Measurements from ENCODE around the gene TNK2. TPM values are rescaled to one million over a fixed set of nuclear protein-coding genes. Genes with fewer than 3 reads are reported as not detected.

Gene TNK2
- total RNA-seq, 6 experiments from 2014 or later: 12.6 to 52.5 (median 25.3) TPM

DNA sequence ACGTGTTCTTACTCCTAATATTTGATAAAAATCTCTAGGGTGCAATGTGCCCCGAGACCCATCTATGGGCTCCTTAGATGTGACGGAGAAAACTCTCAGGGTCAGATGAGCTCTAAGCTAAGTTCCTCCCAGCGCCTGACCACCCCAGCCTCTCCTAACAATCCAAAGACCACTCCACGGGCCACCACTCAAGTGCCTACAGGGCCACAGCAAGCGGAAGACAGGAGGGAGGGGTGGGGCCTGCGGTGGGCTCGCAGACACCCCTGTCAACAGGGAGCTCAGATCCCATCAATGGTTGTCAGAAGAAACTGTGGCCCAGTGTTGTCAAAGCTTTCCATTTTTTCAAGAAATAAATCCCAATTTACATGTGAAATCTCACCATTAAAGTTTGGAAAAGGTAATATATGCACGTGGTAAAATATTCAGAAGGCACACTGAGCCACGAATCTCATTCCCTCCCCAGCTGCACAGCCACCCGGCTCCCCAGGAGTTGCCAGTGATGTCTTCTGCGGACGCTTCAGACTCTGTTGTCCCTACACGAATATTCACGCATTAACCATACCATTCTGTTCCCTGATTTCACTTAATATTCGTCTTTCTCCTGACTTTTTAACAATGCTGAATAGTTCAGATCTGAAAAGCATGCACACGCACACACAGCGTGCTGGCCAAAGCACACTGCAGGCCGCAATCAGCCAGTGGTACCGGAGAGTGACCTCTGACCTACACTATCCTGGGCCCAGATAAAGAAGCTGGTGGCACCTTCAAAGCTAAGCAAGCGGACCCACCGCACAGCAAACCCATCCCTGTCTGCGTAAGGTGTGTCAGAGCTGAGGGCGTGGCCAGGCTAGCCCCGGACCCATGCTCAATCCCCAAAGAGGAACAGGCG is 19.1 kb downstream of the TNK2 start:
- peak in 1 of 3 donors; percentile 78 for DNase-seq
- H3K9me3 ChIP-seq: no peaks in the 10 kb centered on the region
- WGBS (ENCODE audit: insufficient coverage, low coverage, low lambda C conversion rate, missing lambda C conversion rate): 47% methylated on average over 12 of the region's 26 CpGs
- ATAC-seq: peak; percentile 32 to 66 (median 51)
- peak overlapping the region in 1 of 3 donors; percentile 9 for H3K4me3 ChIP-seq
- intact Hi-C loops (cut with DNase I): no loop called here
- peak overlapping the region in 1 of 3 donors; percentile 69 for H3K27ac ChIP-seq
- H3K4me1 ChIP-seq: peaks cover 0 to 37% (median 13%) of the 10 kb centered on the region in 4 donors
- H3K27me3 ChIP-seq: no peaks in the 10 kb centered on the region
- TF ChIP-seq, protein P1, sequence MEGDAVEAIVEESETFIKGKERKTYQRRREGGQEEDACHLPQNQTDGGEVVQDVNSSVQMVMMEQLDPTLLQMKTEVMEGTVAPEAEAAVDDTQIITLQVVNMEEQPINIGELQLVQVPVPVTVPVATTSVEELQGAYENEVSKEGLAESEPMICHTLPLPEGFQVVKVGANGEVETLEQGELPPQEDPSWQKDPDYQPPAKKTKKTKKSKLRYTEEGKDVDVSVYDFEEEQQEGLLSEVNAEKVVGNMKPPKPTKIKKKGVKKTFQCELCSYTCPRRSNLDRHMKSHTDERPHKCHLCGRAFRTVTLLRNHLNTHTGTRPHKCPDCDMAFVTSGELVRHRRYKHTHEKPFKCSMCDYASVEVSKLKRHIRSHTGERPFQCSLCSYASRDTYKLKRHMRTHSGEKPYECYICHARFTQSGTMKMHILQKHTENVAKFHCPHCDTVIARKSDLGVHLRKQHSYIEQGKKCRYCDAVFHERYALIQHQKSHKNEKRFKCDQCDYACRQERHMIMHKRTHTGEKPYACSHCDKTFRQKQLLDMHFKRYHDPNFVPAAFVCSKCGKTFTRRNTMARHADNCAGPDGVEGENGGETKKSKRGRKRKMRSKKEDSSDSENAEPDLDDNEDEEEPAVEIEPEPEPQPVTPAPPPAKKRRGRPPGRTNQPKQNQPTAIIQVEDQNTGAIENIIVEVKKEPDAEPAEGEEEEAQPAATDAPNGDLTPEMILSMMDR (IDR thresholded peaks at IDR 0.05): no peak
- no peak for TF ChIP-seq POLR2A (IDR thresholded peaks at IDR 0.05)
- H3K36me3 ChIP-seq: peaks cover 0 to 8% (median 0%) of the 10 kb centered on the region in 4 donors

DNA sequence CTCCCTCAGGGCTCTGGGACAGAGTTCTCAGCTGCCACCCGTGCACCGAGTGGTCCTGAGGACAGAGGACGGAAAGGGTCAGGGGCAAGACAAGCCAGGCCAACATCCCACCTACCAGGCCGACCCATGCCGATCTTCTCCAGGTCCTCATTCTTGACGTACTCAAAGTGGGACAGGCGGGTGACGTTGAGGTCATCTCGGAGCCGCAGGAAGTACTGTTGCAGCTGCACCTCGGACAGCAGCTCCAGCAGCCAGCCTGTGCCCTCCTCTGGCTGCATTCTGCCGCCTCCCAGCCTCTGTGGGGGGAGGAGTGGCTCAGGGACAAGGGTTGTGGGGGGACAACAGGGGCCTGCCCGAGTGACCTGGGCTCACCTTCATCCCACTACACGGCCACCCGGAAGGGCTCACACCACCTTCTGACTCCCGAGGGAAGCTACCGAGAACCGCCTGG is 20.0 kb downstream of the TNK2 start:
- Histone ChIP-seq H3K4me3 (no peak overlapping the region), H3K27ac (no peak overlapping the region), H3K27me3 (no peaks in the 10 kb centered on the region), H3K9me3 (no peaks in the 10 kb centered on the region), H3K36me3 (peaks cover 0 to 16% (median 2%) of the 10 kb centered on the region in 4 donors), H3K4me1 (peaks cover 0 to 34% (median 13%) of the 10 kb centered on the region in 4 donors)
- DNase-seq (no peak), ATAC-seq (no peak)
- intact Hi-C loops (cut with DNase I): no loop called here
- WGBS (ENCODE audit: insufficient coverage, low coverage, low lambda C conversion rate, missing lambda C conversion rate): 94% methylated on average over 11 of the region's 18 CpGs
- TF ChIP-seq, protein P1 (IDR thresholded peaks at IDR 0.05): no peak

- H3K4me1 ChIP-seq: peaks cover 0 to 27% (median 10%) of the 10 kb centered on the region in 4 donors
- ATAC-seq: no peak
- no peak for DNase-seq
- H3K4me3 ChIP-seq: no peak overlapping the region
- H3K36me3 ChIP-seq: peaks cover 0 to 18% (median 2%) of the 10 kb centered on the region in 4 donors
- H3K9me3 ChIP-seq: no peaks in the 10 kb centered on the region
- H3K27me3 ChIP-seq: no peaks in the 10 kb centered on the region
- no peak overlapping the region for H3K27ac ChIP-seq
- intact Hi-C loops (cut with DNase I): no loop called here
- no peak for TF ChIP-seq POLR2A (IDR thresholded peaks at IDR 0.05)
- TF ChIP-seq, protein P1 (IDR thresholded peaks at IDR 0.05): no peak
- WGBS (ENCODE audit: insufficient coverage, low coverage, low lambda C conversion rate, missing lambda C conversion rate): 93% methylated on average over 35 of the region's 36 CpGs
Observed at GRCh38 chr3:195887670-195888069, 20.7 kb downstream of the TNK2 start.

- Histone ChIP-seq H3K4me3 (no peak overlapping the region), H3K27ac (no peak overlapping the region), H3K36me3 (peaks cover 0 to 24% (median 2%) of the 10 kb centered on the region in 4 donors), H3K9me3 (no peaks in the 10 kb centered on the region), H3K27me3 (no peaks in the 10 kb centered on the region), H3K4me1 (peaks cover 0 to 24% (median 5%) of the 10 kb centered on the region in 4 donors)
- ATAC-seq (peak in 1 of 4 donors; percentile 46), DNase-seq (peak in 1 of 3 donors; percentile 44)
- 80% methylated on average over 9 of the region's 34 CpGs for WGBS (ENCODE audit: insufficient coverage, low coverage, low lambda C conversion rate, missing lambda C conversion rate)
- TF ChIP-seq, protein P1 (IDR thresholded peaks at IDR 0.05): no peak
- no peak for TF ChIP-seq POLR2A (IDR thresholded peaks at IDR 0.05)
- intact Hi-C loops (cut with DNase I): no loop called here
Observed at GRCh38 chr3:195886181-195887141, 21.9 kb downstream of the TNK2 start.
